Lower leg skin (tissue), 4 donors: ENCODE data around the gene GOSR1. TPM values are rescaled to one million over a fixed set of nuclear protein-coding genes. Genes with fewer than 3 reads are reported as not detected.

Experiments
- DNase-seq, 2 donors: peaks; one replicate each; pipeline ENCODE4 v3.0.0-alpha.2; 2019; ENCODE audit warnings: low spot score in 2 of 2
- H3K4me3 ChIP-seq: fragments of 200-600 bp; sonication (generic); 2 replicates; pipeline ENCODE4 v1.5.1; 2017; ENCODE audit warnings: mild to moderate bottlenecking, low read depth; ENCODE audit not compliant: poor library complexity, severe bottlenecking
- CTCF ChIP-seq, 3 donors: fragments of 450-650 bp; IDR thresholded peaks; one replicate each; pipeline ENCODE4 v1.5.1; 2016; ENCODE audit warnings: antibody characterized with exemption in 3 of 3, mild to moderate bottlenecking in 3 of 3, moderate library complexity in 2 of 3
- POLR2A ChIP-seq, 2 donors: fragments of 450-650 bp; IDR thresholded peaks; one replicate each; pipeline ENCODE4 v1.6.1; 2016 to 2017; ENCODE audit warnings: antibody characterized with exemption in 2 of 2, mild to moderate bottlenecking in 1 of 2, moderate library complexity in 1 of 2
- WGBS, 2 donors: methylation state at CpG; one replicate each; pipeline ENCODE4 v1.1.5; 2018; 5-methylcytosine and 5-hydroxymethylcytosine counted together
- intact Hi-C: fragments of 100-400 bp; cut with DNase I; formaldehyde crosslinking; loops from one replicate; pipeline ENCODE4 v1.15.0; 2023; ENCODE audit warnings: low total_unique reads
- total RNA-seq, 4 donors: library from RNA; depleted of rRNA; stranded (reverse); fragments of >200 nt; gene quantifications; one replicate each; pipeline ENCODE4 v1.1.0, GENCODE V29; 2016

Gene GOSR1
- total RNA-seq, 4 donors from 2014 or later, result 19.6 to 41.6 (median 35.7) TPM

DNA sequence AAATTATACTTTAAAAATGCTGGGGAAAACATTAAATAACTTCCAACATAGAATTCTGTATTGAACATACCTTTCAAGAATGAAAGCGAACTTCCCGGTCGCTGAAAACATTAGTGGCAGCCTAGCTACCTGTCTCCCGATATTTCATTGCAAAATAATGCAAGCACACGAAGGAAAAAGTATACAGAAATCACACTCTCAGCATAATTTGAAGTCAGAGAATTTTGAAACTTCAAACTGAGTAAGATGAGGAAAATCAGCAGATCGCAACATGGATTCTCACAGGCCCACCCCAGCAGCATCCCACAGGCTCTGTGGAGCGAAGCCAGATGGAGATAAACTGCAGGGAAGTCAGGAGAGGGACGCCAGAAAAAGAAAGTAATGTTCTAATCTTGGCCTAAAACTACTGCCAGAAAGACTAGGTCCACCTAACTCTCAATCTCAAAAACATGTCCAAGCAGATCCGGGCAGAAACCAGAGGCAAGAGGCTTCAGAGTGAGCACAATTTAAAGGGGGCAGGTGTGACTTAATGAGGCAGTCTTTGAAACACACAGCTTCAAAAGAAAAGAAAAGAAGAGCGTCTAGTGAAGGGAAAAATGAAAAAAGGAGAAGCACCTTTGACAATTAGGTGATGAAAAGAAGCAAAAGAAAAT lies 4.8 kb upstream of the GOSR1 start:
- no peak for TF ChIP-seq CTCF (IDR thresholded peaks at IDR 0.05)
- no peak for TF ChIP-seq POLR2A (IDR thresholded peaks at IDR 0.05)
- intact Hi-C loops, result no loop called here
- 38 to 43% methylated on average over 10 of the region's 10 CpGs for WGBS, 2 donors

DNA sequence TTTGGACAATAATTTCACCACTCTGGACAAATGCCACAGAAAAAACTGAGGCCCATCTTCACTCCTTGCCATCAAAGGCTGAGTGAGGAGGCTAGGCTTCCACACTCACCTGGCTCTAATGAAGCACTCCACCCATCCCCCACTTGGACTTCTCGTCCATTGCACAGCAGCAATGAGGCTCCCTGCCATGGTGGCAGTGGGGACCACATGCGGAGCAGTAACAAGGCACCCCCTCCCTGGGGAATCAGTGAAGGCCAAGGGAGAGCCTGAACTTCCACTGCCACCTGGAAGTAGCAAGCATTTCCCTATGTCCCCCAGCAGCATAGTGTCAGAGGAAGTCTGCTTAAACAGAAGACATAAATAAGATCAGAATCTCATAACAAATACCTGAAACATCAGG lies 2.0 kb upstream of the GOSR1 start:
- intact Hi-C loops, result no loop called here
- WGBS, 2 donors, result 88 to 100% methylated on average over 2 of the region's 2 CpGs
- DNase-seq, result no peak
- H3K4me3 ChIP-seq, result no peak overlapping the region
- TF ChIP-seq POLR2A (IDR thresholded peaks at IDR 0.05), result no peak
- no peak for TF ChIP-seq CTCF (IDR thresholded peaks at IDR 0.05)

More for the DNA sequence above, 4.8 kb upstream of the GOSR1 start:
- H3K4me3 ChIP-seq, result no peak overlapping the region
- DNase-seq, result no peak

DNA sequence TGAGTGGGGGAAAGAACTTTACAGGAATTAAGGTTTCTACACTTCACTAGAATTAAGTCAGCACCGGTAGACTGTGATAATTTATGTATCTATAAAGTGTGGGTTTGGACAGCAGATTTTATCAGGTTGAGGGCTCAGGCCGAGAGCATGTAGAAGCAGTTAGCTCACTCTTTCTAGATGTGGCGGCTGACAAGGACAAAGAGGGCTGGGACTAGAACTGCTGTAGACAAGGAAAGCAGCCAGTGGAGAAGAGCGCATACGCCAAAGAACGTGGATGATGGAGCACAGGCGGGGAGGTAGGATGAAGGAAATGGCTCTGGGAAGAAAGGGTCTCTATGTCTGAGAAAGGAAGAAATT lies 504 bp upstream of the GOSR1 start:
- intact Hi-C loops, result no loop called here
- TF ChIP-seq CTCF (IDR thresholded peaks at IDR 0.05), result no peak
- no peak for TF ChIP-seq POLR2A (IDR thresholded peaks at IDR 0.05)
- DNase-seq, result no peak
- H3K4me3 ChIP-seq, result no peak overlapping the region
- 15 to 17% methylated on average over 7 of the region's 7 CpGs for WGBS, 2 donors

DNA sequence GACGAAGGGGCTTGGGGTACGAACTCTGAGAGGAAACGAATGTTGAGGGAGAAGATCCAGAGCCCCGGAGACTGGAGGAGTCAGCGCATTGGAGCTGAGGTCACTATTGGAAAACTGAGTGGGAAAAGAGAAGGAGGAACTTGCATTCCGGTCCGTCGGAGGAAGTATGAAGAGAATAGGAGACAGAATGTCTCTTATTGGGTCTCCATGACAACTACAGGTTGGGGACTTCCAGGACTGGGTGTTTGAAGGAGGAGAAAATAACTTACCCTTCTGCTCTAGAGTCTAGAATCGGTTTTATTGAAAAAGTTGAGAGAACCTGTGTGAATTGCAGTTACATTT lies 537 bp downstream of the GOSR1 start:
- intact Hi-C loops, result no loop called here
- TF ChIP-seq POLR2A (IDR thresholded peaks at IDR 0.05), result no peak
- WGBS, 2 donors, result 0% methylated on average over 9 of the region's 9 CpGs
- H3K4me3 ChIP-seq, result peak overlapping the region; percentile 100
- DNase-seq, result no peak

DNA sequence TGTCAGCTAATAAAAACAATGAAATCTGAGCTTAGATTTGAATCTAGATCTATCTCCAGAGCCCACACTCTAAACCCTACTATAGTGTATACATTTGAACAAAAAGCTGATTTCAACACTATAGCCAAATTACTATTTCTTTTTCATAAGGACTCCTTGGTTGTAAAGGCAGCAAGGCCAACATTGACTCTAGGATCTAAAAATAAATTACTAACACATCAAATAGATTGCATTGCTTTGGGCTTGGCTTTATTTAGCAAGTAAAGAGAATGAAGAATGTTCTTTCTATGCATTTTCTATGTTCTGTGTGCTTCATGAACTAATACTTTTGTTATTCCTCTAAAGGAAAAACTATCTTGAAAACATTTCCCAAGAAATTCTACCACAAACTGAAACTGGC lies 5.3 kb downstream of the GOSR1 start:
- TF ChIP-seq POLR2A (IDR thresholded peaks at IDR 0.05) (no peak), CTCF (IDR thresholded peaks at IDR 0.05) (no peak)
- no peak overlapping the region for H3K4me3 ChIP-seq
- intact Hi-C loops, result no loop called here
- no peak for DNase-seq

- no peak for DNase-seq
- H3K4me3 ChIP-seq, result no peak overlapping the region
- intact Hi-C loops, result no loop called here
- WGBS, 2 donors, result 92 to 100% methylated on average over 1 of the region's 1 CpG
- TF ChIP-seq POLR2A (IDR thresholded peaks at IDR 0.05), result no peak
- TF ChIP-seq CTCF (IDR thresholded peaks at IDR 0.05), result no peak
Measured at GRCh38 chr17:30483159-30483558, 6.0 kb downstream of the GOSR1 start.
